Measurements from ENCODE around the gene LPCAT3.

Gene LPCAT3

DNA sequence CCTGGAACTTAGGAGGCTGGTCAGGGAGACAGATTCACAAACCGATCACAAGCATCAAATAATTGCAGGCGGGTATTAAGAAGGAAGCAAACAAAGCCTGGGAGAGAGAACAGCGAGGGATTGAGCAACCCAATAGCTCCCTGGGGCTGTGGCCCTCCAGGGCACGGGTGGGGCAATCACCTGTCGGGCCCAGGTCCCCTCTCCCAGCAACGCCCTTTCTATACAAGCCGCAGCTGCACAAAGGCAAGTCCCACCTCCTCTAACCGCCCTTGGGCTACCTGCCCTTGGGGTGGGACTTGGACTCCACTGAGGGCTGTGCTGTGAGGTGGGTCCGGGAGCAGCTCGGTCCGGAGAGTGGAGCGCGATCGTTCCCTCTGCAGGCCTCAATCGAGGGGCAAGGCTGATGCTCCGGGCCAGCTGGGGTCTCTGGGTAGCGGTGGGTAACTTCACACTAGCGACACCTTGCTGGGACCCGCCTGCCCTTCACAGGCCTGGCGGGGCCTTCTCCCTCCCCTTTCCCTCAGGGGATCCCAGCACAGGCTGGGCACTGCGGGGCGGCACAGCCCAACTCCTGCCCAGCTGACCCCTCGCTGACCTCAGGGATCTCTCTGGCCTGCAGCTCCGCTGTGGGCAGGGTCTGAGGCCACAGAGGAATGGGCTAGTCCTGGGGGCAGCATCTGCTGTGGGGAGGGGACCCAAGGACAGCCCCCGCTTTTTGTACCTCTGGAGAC lies 55.8 kb downstream of the LPCAT3 start:
- DNase-seq, result no peak

DNA sequence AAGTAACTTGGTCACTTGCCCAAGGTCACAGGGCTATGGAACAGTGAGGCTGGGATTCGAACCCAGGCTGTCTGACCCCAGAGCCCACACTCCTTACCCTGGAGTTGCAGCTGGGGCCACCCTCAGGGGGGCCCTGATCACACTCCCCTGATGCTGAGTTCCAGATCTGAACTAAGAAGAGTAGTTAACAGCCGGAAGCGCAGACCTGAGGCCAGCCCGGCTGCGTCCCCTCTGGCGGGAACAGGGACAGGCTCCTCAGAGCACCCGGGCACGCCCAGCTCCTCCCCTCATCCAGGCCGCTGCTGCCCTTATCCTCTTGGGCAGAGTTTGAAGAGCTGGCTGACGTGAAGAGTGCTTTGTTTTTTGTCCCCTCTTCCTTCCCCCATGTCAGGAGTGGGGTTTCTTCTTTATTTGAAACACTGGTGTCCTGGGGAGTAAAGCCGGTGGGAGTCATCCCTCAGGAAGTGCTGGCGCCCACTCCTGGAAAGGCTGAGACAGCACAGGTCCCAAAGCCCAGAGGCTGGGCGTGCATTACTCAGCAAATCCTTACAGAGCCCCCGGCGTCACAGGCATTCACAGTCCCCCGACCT lies 56.5 kb downstream of the LPCAT3 start:
- no peak for DNase-seq

DNA sequence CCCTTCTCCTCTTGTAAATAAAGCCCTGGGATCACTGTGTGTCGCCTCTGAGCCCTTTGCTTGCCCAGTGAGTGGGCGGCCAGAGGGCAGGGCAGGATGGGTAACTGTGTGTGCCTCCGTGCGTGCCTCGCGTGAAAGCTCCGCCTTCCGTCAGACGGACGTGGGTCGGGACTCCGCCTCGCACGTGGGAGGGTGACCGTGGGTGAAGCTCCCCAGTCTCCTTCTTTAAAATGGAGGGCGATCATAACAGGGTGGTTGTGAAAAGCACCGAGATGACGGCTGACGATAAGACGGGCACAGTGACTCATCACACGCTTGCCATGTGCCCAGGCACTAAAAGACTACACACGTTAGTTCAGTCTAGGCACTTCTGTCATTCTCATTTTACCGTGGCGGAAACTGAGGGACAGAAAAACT lies 57.0 kb downstream of the LPCAT3 start:
- peak; percentile 94 for DNase-seq

DNA sequence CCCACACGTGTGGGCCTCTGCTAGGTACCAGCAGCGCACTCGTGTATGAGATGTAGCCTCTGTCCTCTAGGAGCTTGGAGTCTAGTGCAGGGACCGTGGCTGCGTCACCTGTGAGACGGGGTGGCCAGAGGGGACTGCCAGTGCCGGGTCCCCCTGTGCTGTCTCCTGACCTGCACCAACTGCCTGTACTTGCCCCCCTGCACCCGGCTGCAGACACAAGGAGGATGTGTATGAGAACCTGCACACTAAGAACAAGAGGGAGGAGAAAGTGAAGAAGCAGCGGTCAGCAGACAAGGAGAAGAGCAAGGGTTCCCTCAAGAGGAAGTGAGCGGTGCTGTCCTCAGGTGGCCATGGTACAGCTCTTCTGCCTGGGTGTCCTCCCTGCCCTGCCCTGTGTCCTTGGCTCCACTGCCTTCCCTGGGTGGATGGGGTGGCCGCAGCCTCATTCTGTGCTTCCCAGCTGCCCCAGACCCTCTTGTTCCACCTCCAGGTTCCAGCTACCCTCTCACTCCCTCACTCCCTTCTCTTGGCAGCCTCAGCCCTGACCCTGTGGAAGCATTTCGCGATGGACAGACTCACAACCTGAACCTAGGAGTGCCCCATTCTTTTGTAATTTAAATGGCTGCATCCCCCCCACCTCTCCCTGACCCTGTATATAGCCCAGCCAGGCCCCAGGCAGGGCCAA lies 57.5 kb downstream of the LPCAT3 start:
- DNase-seq, result peak; percentile 60

DNA sequence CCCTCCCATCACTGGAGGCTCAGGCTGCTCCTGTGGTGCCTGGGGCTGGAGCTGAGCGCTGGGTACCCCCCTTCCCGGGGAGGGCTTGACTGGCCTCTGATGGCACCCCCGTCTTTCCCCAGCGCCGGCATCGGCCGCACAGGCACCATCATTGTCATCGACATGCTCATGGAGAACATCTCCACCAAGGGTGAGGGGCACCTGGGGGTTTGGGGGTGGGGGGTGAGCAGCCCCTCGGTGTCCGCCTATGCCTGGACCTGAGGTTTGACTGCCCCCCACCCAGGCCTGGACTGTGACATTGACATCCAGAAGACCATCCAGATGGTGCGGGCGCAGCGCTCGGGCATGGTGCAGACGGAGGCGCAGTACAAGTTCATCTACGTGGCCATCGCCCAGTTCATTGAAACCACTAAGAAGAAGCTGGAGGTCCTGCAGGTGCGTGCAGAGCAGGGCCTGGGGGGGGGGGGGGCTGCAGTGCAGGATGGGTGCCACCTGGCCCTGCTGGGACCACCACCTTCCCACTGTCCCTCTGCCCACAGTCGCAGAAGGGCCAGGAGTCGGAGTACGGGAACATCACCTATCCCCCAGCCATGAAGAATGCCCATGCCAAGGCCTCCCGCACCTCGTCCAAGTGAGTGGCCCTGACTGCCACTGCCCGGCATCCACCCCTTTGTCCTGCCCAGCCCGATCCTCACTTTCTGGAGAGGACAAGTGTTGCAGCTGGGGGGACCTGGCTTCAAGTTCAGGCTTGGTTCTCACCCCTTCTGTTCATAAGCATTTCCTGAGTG lies 58.3 kb downstream of the LPCAT3 start:
- no peak for DNase-seq

DNA sequence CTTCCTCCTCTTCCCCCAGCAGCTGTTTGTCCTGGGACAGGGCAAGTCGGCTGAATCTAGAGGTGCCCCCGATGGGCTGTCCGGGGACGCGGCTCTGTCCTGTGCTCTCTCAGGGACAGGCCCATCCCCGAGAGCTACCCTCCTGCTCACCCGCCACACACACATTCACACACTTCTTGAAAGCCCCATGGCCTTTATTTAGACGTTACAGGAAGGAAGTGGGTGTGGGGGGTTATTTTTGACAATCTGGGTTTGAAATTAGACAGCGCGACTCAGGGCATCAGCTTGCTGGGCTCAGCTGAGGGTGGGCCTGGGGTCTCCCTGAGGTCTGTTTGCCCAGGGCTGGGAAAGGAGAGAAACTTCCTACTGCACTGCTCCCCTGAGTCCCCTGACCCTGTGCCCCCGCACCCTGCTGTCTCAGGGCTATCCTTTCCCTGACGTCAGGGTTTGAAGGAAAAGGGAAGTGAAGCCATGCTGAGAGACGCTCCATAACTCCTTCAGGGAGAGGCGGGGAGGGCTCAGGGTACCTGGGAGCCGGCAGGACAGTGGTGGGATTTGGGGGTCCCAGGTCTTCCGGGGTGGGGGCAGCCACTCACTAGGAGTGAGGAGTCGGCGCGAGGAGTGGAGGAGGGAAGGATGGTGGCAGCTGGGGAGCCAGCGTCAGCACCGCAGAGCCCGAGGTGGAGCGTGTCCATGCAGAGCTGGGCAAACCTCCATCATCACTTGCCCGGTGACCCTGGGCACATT lies 59.0 kb downstream of the LPCAT3 start:
- DNase-seq, result peak; percentile 91

DNA sequence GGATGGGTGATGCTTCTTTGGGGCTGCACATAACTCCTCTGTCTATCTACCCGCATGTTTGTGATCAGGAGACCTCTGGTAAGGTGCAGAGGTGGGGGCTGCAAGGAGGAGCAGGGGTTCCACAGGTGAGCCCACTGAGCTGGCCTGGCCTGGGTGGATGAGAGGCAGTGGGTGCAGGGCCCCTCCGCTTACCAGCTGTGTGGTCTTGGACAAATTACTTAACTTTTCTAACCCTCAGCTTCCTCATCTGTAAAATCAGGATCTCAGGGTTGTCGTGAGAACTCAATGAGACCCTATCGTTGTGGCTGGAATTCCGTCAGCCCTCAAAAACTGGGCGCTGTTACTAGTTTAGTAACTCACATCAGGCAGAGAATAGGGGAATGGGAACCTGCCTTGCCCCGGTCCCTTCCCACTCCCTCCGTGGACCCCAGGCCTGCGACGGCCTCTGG lies 59.6 kb downstream of the LPCAT3 start:
- peak; percentile 24 for DNase-seq

DNA sequence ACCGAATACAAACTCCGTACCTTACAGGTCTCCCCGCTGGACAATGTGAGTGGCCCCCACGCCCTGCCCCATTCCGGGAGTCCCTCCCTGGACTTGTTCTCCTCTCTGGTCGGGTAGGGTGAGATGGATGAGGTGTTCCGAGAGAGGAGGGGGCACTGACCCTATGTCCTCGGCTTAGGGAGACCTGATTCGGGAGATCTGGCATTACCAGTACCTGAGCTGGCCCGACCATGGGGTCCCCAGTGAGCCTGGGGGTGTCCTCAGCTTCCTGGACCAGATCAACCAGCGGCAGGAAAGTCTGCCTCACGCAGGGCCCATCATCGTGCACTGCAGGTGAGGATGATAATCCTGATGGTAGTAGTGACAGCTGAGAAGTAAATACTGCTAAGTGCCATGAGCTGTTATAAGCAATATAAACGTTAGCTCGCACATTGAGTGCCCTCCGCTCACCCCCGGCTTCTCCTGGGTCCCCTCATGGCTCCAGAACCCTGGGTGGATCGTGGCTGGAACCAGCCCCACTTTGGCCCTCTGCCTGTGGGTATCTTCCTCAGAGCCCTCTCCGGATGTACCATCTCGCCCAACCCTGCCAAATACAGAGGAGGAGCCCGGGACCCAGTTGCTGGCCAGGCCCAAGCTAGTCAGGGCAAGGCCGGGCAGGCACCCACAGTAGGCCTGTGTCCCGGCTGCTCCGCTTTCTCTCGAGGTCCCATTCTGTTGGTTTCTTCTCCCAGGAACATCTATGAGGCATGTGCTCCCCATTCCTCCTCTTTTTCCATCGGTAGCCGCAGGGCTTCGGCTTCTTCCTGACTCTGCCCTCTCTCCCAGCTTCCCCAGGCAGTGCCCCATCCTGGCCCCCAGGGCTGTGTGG lies 60.3 kb downstream of the LPCAT3 start:
- peak; percentile 26 for DNase-seq

DNA sequence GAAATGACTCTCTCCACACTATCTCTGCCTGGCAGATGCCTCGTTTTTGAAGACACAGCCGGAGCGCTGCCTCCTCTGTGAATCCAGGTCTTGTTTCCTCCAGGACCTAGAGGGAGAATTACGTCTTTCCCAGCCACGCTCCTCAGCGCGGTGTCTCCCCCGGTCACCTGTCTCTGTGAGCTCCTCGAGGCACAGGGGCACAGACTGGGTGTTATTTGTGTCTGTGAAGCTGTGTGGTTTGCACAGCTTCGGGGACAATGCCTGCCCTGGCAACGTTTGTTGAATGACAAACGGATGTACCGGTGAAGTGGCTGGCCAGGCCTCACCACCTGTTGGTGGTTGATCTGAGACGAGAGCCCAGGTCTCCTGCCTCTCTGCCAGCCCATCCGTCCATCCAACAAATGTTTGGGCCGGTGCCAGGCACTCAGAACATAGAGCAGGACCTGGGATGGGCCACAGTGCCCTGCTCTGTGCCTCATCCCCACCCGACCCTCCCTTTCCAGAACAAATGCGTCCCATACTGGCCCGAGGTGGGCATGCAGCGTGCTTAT lies 61.0 kb downstream of the LPCAT3 start:
- DNase-seq, result peak; percentile 70

DNA sequence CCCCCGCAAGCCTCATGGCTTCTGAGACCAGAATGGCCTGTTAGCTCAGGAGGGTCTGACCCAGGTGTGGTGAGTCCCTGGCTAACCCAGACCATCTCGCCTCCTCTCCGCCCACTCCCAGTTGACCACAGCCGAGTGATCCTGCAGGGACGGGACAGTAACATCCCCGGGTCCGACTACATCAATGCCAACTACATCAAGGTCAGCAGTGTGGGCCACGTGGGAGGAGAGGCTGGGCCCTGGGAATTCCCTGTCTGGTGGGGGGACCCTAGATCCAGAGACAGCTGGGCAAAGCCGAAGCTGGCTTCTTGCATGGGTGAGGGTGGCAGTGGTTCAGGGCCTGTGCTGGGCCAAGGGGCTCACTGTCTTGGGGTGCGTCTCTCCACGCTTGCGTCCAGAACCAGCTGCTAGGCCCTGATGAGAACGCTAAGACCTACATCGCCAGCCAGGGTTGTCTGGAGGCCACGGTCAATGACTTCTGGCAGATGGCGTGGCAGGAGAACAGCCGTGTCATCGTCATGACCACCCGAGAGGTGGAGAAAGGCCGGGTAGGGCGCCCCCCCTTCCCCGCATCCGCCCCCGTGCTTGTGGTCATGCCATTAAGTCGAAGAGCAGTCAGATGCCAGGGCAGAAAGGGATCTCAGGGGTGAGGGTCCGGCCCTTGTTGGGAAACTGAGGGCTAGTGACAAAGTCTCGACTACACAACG lies 62.1 kb downstream of the LPCAT3 start:
- peak; percentile 46 for DNase-seq

DNA sequence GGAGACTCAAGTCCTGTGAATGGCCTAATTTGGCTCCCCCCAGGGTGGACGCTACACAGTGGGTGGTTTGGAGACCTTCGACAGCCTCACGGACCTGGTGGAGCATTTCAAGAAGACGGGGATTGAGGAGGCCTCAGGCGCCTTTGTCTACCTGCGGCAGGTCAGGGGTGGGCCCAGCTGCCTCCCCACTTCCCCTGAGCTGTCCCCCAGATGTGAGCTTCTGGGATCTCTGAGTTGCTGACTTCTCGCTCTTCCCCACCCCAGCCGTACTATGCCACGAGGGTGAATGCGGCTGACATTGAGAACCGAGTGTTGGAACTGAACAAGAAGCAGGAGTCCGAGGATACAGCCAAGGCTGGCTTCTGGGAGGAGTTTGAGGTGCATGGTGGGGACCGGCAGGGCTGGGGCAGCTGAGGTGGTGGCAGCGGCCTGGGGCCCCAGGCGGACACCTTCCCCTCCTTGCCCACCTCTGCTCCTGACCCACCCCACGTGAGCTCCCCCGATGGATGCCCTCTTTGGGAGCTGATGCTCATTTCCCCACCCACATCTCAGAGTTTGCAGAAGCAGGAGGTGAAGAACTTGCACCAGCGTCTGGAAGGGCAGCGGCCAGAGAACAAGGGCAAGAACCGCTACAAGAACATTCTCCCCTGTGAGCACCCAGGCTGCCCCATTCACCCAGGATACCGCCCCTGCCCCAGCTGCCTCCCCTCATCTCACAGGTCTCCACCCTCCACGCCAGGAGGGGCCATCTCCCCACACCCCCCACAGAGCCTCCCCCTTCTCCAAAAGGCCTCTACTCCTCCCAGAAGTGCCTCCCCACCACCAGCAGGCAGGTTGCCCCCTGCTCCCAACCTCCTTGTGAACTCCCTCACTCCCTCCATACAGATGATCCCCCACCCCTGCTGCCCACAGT lies 62.9 kb downstream of the LPCAT3 start:
- DNase-seq, result no peak

DNA sequence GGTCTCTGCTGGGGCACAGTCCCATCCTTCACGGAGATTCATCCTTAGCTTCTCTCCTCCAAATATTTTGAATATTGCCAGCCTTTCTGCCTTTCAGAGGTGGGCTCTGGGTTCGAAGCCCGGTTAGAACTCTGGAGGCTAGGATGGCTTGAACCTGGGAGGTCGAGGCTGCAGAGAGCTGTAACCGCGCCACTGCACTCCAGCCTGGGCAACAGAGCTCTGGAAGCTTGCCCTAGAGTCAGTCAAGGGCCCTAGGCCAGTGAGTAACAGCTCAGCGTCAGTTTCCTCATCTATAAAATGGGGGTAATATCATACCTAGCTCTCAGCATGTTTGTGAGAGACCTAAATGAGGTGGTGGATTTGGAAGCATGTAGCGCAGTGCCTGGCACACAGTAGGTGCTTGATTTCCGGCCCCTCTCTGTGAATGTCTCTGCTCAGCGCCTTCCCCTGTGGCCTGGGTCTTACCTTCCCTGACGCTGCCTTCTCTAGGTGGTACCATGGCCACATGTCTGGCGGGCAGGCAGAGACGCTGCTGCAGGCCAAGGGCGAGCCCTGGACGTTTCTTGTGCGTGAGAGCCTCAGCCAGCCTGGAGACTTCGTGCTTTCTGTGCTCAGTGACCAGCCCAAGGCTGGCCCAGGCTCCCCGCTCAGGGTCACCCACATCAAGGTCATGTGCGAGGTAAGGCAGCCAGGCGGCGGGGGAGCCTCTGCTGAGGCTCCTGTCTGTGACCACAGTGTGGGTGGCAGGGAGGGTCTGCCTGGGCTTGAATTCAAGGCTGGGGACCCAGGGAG lies 63.8 kb downstream of the LPCAT3 start:
- peak; percentile 20 for DNase-seq

DNA sequence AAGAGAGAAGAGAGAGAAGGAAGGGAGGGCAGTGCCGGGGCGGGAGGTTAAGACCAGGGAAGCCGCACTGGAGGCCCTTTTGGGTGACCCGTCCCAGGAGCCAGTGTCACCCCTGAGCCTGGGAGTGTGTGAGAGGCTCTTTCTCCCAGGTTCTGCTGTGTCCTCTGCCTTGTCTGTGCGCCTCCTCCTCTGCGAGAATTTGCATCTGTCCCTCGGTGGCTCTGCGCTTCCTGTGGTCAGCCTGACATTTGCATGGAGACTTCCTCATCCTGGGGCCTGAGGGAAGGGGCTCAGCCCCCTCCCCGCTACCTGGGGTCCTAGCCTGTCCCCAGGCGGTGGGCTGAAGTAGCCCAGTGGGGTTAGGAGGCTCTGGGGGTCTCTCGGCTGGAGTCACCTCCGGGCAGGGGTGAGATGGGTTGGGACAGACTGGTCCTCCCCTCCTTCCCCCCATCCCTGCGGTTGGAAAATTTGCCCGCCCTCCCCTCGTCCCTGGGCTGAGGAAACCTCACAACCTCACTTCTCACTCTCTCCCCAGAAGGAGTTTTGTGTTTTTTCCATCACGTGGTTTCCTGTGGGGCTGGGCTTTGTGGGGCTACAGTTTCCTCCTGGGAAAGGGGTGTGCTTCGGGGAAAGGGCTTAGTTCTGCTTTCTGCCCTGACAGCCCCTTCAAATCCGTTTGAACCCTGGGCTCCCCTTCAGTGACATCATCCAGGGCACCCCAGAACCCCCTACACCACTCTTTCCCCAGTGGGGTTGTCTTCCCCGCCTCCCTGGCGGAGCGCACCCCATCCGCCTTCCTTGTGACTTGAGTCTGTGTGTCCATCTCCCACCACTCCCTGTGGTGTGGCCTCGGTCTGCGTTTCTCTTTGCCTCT lies 64.6 kb downstream of the LPCAT3 start:
- peak; percentile 87 for DNase-seq

DNA sequence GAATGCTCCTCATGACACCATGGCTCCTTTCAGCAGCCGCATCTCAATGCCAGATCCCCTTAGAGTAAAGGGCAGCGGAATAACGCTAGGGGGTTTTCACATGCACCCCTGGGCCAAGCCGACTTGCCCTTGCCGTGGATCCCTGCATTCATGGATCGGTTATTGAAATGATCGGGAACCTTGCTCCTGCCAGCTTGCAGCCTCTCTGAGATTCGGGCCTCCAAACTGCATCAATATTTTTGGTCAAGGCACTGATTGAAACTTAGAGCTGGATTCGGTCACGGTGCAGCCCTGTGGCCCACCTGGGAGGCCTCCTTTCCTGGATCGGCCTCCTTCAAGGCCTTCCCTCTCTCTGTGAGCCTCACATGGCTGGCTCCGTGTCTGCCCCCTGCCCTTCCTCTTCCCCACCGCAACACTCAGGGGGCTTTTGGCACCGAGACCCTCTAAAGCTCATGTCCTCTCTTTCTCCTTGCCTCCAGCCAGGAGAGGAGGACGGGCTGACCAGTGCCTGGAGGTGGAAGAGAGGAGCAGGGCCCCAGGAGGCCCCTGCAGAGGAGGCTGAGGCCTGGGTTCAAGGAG lies 65.3 kb downstream of the LPCAT3 start:
- no peak for DNase-seq

DNA sequence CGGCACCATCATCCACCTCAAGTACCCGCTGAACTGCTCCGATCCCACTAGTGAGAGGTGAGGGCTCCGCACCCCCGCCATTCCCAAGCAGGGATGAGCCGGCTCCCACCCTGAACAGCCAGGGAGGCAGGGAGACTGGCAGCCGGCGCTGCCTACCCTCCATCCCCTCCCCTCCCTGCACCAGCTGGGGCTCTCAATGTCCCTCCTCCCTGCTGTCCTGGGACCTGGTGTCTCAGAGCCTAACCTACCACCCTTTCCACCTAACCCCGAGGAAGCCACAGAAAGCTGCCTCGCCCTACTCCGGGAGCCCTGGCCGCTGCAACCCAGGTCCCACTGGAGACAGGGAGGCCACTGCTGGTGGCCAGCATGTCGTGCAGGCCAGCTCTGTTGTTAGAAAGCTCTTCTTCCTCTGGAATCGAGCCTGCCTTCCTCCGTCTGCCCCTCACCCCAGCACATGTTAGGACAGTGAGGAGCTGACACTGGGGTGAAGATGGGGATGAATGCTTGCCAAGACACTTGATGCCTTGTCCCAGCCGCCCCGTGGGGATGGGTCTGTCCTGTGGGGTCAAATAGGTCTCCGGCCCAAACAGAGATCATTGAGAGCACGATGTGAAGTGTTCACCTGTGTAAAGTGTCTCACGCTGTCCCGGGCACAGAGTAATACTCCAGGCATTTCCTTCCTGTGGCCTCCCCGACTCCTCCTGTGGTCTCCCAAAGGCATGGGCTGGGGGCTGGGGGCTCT lies 66.0 kb downstream of the LPCAT3 start:
- no peak for DNase-seq

DNA sequence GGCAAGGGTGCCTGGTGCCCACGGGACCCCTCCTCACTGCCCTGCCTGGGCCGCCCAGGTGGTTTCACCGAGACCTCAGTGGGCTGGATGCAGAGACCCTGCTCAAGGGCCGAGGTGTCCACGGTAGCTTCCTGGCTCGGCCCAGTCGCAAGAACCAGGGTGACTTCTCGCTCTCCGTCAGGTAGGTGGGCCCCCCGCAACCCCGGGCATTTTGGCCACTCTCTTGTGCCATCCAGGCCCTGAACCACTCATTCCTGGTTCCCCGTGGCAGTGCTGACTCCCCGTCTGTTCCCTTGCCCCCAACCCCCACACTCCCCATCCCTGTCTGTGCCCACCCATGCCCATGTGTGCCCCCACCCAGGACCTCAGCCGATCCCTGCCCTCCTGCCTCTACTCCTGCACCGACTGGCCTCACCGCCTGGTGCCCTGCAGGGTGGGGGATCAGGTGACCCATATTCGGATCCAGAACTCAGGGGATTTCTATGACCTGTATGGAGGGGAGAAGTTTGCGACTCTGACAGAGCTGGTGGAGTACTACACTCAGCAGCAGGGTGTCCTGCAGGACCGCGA lies 66.6 kb downstream of the LPCAT3 start:
- DNase-seq, result peak; percentile 51
